ENCODE data around the gene MAD1L1.

DNA sequence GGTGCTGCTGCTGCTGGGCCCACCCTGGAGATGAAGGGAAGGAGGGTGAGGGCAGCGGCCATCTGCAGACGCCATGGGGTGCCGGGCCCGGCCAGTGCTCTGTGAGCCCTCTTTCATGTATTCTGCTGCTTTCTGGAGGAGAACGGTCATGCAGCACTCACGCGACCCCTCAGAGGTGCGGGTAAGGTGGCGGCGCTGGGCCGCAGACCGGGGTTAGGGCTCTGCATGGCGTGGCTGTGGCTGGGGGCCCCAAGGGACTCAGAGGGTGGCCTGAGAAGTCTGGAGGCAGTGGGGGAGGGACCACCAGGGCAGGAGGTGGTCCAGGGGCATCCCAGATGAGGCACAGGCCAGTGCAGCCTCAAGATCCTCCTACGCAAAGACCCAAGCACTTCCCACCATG, 287.2 kb downstream of the MAD1L1 start:
- no peak for TF ChIP-seq FOSL1 (IDR thresholded peaks at IDR 0.05; ENCODE audit: low read depth)
- TF ChIP-seq SIN3A (IDR thresholded peaks at IDR 0.05; ENCODE audit: low read depth), result no peak
- TF ChIP-seq ZFX (IDR thresholded peaks at IDR 0.05), result no peak
- TF ChIP-seq CTCF (IDR thresholded peaks at IDR 0.05 in 2 of 3, conservative IDR thresholded peaks at IDR 0.05 in 1 of 3; ENCODE audit: borderline replicate concordance in 1 of 3, insufficient read depth in 1 of 3, low read depth in 2 of 3, low read length in 2 of 3), result no peak
- no peak for TF ChIP-seq POLR2A (IDR thresholded peaks at IDR 0.05; ENCODE audit: borderline replicate concordance, extremely low read depth, insufficient read depth, insufficient read length)
- TF ChIP-seq MAX (IDR thresholded peaks at IDR 0.05), result no peak
- TF ChIP-seq EGR1 (IDR thresholded peaks at IDR 0.05; ENCODE audit: low read depth), result no peak
- TF ChIP-seq EZH2 (IDR thresholded peaks at IDR 0.05), result no peak
- no peak for TF ChIP-seq POLR2AphosphoS5 (IDR thresholded peaks at IDR 0.05; ENCODE audit: low read depth, low read length)
- no peak for TF ChIP-seq JUND (IDR thresholded peaks at IDR 0.05)
